ENCODE data around the gene BAZ2B. TPM values are rescaled to one million over a fixed set of nuclear protein-coding genes. Genes with fewer than 3 reads are reported as not detected.

Gene BAZ2B
- total and polyA plus RNA-seq, 2 donors (not counting 3 experiments of a cell fraction or from before 2014, with no cell fraction given) = 22.1 to 73.8 TPM

GRCh38 chr2:159275111-159275510 is 341.2 kb downstream of the BAZ2B start:
- ChIA-PET POLR2A (no interaction called here), CTCF (interaction anchor here (1.0 kb wide), 1 partner anchor 11 kb away, joined by 3 read pairs; the partner anchor contains the start of gene WDSUB1)
- no peak overlapping the region for H2AFZ ChIP-seq (ENCODE audit: low read depth, low read length)
- H3K36me3 ChIP-seq (ENCODE audit: control insufficient read depth in 2 of 2, extremely low read depth in 1 of 2, insufficient read depth in 2 of 2, low read length in 2 of 2) = no peaks in the 10 kb centered on the region
- DNase-seq (ENCODE audit: low read depth, low spot score) (no peak), FAIRE-seq (no peak)
- no peak overlapping the region for H3K27ac ChIP-seq (ENCODE audit: insufficient read depth, low read depth, low read length)
- H3K4me2 ChIP-seq (ENCODE audit: insufficient read depth, low read length) = no peak overlapping the region
- no peak for TF ChIP-seq FOS (IDR thresholded peaks at IDR 0.05; ENCODE audit: borderline replicate concordance, insufficient read depth, low read length)
- TF ChIP-seq CTCF (IDR thresholded peaks at IDR 0.05; ENCODE audit: extremely low read depth in 1 of 2, insufficient read depth in 1 of 2, low read depth in 1 of 2, low read length in 2 of 2) = no peak
- TF ChIP-seq EZH2 (IDR thresholded peaks at IDR 0.05; ENCODE audit: borderline replicate concordance, low read depth, low read length, severe bottlenecking) = no peak
- TF ChIP-seq MYC (IDR thresholded peaks at IDR 0.05; ENCODE audit: low read depth, low read length) = no peak
- TF ChIP-seq POLR2AphosphoS5 (IDR thresholded peaks at IDR 0.05; ENCODE audit: insufficient read depth, low read depth, low read length) = no peak
- TF ChIP-seq POLR2A (IDR thresholded peaks at IDR 0.05; ENCODE audit: low read depth, low read length) = no peak
- no peak for TF ChIP-seq GATA2 (IDR thresholded peaks at IDR 0.05; ENCODE audit: insufficient read depth, insufficient read length, low read depth, low read length)
- TF ChIP-seq JUN (IDR thresholded peaks at IDR 0.05; ENCODE audit: borderline replicate concordance, insufficient read depth, insufficient read length, low read depth) = no peak
- TF ChIP-seq MAX (IDR thresholded peaks at IDR 0.05; ENCODE audit: insufficient read depth, insufficient read length) = no peak
- H3K9me1 ChIP-seq (replicated peaks; ENCODE audit: control insufficient read depth, extremely low read depth, insufficient read depth, low read length) = peaks cover 2% of the 10 kb centered on the region
- H3K79me2 ChIP-seq (ENCODE audit: control insufficient read depth, insufficient read depth, low read length) = no peaks in the 10 kb centered on the region
- no peak overlapping the region for H3K9ac ChIP-seq (replicated peaks; ENCODE audit: extremely low read depth, insufficient read depth, low read length)
- H3K9me3 ChIP-seq (replicated peaks; ENCODE audit: control insufficient read depth, insufficient read depth, low read length) = no peaks in the 10 kb centered on the region
- no peaks in the 10 kb centered on the region for H3K4me1 ChIP-seq (ENCODE audit: control insufficient read depth, extremely low read depth, insufficient read depth, low read length)
- H3K4me3 ChIP-seq (replicated peaks in 1 of 3; ENCODE audit: insufficient read depth in 1 of 3, low read depth in 1 of 3, low read length in 3 of 3) = no peak overlapping the region
- intact Hi-C loops (cut with micrococcal nuclease) (no loop called here), dilution Hi-C loops (cut with MboI; ENCODE audit: extremely low pct_ligation_motif_present, low sequenced_read_pairs) (no loop called here)
- no peaks in the 10 kb centered on the region for H3K27me3 ChIP-seq (ENCODE audit: control insufficient read depth in 2 of 2, insufficient read depth in 2 of 2, low read length in 2 of 2)
- no peaks in the 10 kb centered on the region for H4K20me1 ChIP-seq (replicated peaks; ENCODE audit: control insufficient read depth, extremely low read depth, insufficient read depth, low read length)
- no TSS peak for BruUV-seq (replicated peaks)

Data from endothelial cell of umbilical vein (primary cell).